Endothelial cell (in vitro differentiated cells): ENCODE measurements around the gene PAPPA. TPM values are rescaled to one million over a fixed set of nuclear protein-coding genes. Genes with fewer than 3 reads are reported as not detected.

Experiments
- DNase-seq: peaks from one replicate; pipeline ENCODE4 v3.0.0; 2021; ENCODE audit warnings: low spot score
- H3K27ac Mint-ChIP-seq: one replicate; pipeline ENCODE4 v1.8.0; 2021; ENCODE audit warnings: mixed read lengths, inconsistent platforms; ENCODE audit not compliant: unreplicated experiment
- H3K27me3 Mint-ChIP-seq: one replicate; pipeline ENCODE4 v1.8.0; 2021; ENCODE audit warnings: mild to moderate bottlenecking, moderate library complexity, mixed read lengths, inconsistent platforms; ENCODE audit not compliant: unreplicated experiment
- H3K36me3 Mint-ChIP-seq: one replicate; pipeline ENCODE4 v1.8.0; 2021; ENCODE audit warnings: mild to moderate bottlenecking, low read depth, mixed read lengths, inconsistent platforms; ENCODE audit not compliant: unreplicated experiment
- H3K4me1 Mint-ChIP-seq: one replicate; pipeline ENCODE4 v1.8.0; 2021; ENCODE audit warnings: mild to moderate bottlenecking, mixed read lengths, inconsistent platforms; ENCODE audit not compliant: unreplicated experiment
- H3K4me3 Mint-ChIP-seq: one replicate; pipeline ENCODE4 v1.8.0; 2021; ENCODE audit warnings: mild to moderate bottlenecking, mixed read lengths, inconsistent platforms; ENCODE audit not compliant: unreplicated experiment
- H3K9me3 Mint-ChIP-seq: one replicate; pipeline ENCODE4 v1.8.0; 2021; ENCODE audit warnings: mixed read lengths, inconsistent platforms; ENCODE audit not compliant: unreplicated experiment
- total RNA-seq: library from RNA; stranded (reverse); fragmentation: NEBNext Ultra II Directional; extraction: Animal tissue kit (Norgen Biotek cat#: 25700); gene quantifications from one replicate; pipeline ENCODE4 v1.2.1, GENCODE V29; 2021; ENCODE audit not compliant: unreplicated experiment
- TF ChIP-seq, protein P1 (sequence below): fragments of 200-600 bp; sonication (generic); IDR thresholded peaks from one replicate; pipeline ENCODE4 v1.5.0; 2021; ENCODE audit warnings: antibody characterized with exemption; ENCODE audit not compliant: unreplicated experiment

PAPPA gene
- total RNA-seq, 1 donor from 2014 or later = 1.4 TPM

DNA sequence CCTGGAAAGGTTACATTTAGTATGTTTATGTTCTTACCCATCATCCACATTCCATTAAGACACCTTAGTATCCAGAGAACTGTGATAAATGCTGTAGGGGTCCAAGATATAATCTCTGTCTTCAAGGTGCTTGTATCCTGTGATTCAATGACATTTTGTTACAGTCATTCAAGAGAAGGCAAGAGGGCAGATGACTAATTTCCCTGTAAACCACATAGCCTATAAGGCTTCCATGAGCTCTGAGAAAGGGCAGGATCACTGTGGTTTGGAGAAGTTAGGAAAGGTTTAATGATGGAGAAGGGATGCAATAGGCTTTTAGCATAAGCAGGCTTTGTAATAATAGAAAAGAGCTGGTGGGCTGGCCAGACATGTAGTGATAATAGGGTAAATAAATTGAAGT, 40.0 kb downstream of the PAPPA start:
- Mint-ChIP-seq H3K4me1 (peaks cover 7% of the 10 kb centered on the region), H3K27me3 (peaks cover 2% of the 10 kb centered on the region), H3K9me3 (no peaks in the 10 kb centered on the region), H3K36me3 (no peaks in the 10 kb centered on the region), H3K4me3 (no peak overlapping the region), H3K27ac (no peak overlapping the region)
- no peak for DNase-seq
- TF ChIP-seq, protein P1, sequence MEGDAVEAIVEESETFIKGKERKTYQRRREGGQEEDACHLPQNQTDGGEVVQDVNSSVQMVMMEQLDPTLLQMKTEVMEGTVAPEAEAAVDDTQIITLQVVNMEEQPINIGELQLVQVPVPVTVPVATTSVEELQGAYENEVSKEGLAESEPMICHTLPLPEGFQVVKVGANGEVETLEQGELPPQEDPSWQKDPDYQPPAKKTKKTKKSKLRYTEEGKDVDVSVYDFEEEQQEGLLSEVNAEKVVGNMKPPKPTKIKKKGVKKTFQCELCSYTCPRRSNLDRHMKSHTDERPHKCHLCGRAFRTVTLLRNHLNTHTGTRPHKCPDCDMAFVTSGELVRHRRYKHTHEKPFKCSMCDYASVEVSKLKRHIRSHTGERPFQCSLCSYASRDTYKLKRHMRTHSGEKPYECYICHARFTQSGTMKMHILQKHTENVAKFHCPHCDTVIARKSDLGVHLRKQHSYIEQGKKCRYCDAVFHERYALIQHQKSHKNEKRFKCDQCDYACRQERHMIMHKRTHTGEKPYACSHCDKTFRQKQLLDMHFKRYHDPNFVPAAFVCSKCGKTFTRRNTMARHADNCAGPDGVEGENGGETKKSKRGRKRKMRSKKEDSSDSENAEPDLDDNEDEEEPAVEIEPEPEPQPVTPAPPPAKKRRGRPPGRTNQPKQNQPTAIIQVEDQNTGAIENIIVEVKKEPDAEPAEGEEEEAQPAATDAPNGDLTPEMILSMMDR = no peak

DNA sequence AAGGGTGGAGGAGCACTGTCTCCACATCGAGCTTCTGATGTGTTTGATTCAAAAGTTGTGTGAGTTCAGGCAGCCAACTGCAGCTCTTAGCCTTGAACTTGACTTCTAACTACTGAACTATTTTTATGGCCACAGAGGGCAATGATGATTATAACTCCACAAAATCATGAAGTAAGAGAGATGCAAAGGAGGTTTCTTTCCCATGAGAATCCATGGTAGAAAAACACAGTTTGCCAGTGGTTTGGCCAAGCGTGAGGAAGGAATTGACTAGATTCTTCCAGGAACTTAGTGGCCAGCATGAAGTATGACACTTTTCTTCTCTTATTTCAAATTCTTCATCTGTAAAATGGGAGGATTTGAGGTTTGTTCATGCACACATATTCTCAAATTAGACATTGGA, 43.2 kb downstream of the PAPPA start:
- no peaks in the 10 kb centered on the region for H3K27me3 Mint-ChIP-seq
- DNase-seq = no peak
- H3K4me3 Mint-ChIP-seq = no peak overlapping the region
- H3K9me3 Mint-ChIP-seq = no peaks in the 10 kb centered on the region
- peaks cover 4% of the 10 kb centered on the region for H3K4me1 Mint-ChIP-seq
- H3K27ac Mint-ChIP-seq = no peak overlapping the region
- TF ChIP-seq, protein P1 = no peak
- no peaks in the 10 kb centered on the region for H3K36me3 Mint-ChIP-seq

DNA sequence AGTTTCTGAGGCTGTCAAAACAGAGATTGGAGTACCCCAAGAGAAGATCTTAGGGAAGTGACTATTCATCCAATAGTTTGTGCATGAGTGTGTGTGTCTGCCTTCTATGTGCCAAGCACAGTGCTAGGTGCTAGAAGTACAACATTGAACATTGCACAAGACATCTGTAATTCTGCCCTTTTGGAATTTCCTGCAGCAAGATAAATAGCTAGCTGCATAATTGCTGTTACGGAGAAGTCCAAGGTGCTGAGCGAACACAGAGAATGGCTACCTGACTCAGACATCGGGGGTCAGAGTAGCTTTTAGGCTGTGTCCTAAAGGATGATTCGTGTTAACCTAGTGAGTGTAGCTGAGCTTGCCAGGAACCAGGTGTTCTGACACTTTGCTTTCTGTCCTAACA, 44.8 kb downstream of the PAPPA start:
- no peaks in the 10 kb centered on the region for H3K36me3 Mint-ChIP-seq
- H3K4me3 Mint-ChIP-seq = no peak overlapping the region
- H3K27me3 Mint-ChIP-seq = no peaks in the 10 kb centered on the region
- H3K4me1 Mint-ChIP-seq = no peaks in the 10 kb centered on the region
- H3K9me3 Mint-ChIP-seq = no peaks in the 10 kb centered on the region
- TF ChIP-seq, protein P1 = no peak
- no peak overlapping the region for H3K27ac Mint-ChIP-seq
- DNase-seq = no peak

- Mint-ChIP-seq H3K4me1 (no peaks in the 10 kb centered on the region), H3K4me3 (no peak overlapping the region), H3K36me3 (no peaks in the 10 kb centered on the region), H3K9me3 (no peaks in the 10 kb centered on the region), H3K27me3 (no peaks in the 10 kb centered on the region), H3K27ac (no peak overlapping the region)
- TF ChIP-seq, protein P1 = no peak
- no peak for DNase-seq
Measured at GRCh38 chr9:116202219-116202912, 48.8 kb downstream of the PAPPA start.

DNA sequence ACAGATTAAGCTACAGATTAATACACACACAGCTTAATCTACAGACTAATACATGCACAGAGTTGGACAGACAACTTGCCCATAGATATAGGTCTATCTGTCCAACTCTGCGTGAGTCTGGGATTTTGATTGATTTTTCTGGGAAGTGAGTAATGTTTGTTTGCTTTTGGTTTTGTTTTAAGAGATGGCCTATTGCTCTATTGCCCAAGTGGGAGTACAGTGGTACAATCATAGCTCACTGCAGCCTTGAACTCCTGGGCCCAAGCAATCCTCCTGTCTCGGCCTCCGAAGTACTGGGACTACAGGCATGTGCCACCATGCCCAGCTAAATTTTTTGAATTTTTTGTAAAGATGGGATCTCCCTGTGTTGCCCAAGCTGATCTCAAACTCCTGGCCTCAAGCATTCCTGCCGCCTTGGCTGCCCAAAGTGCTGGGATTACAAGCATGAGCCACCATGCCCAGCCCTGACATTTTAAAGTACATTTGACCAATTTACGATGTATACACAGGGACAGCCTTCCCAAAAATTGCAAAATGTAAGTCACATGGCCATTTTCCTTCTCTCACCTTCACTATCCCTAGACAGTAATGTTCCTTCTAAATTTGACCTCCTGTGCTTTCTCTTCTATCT, 50.8 kb downstream of the PAPPA start:
- Mint-ChIP-seq H3K4me3 (no peak overlapping the region), H3K27me3 (no peaks in the 10 kb centered on the region), H3K27ac (no peak overlapping the region), H3K36me3 (no peaks in the 10 kb centered on the region), H3K4me1 (no peaks in the 10 kb centered on the region), H3K9me3 (no peaks in the 10 kb centered on the region)
- DNase-seq = no peak
- TF ChIP-seq, protein P1 = no peak
